ENCODE measurements around the gene MGLL. TPM values are rescaled to one million over a fixed set of nuclear protein-coding genes. Genes with fewer than 3 reads are reported as not detected.

MGLL gene
- total and polyA plus RNA-seq, 2 donors from 2014 or later, result 74.2 to 250 TPM

GRCh38 chr3:127796045-127796830 is 26.1 kb downstream of the MGLL start:
- Histone ChIP-seq H3K4me3 (ENCODE audit: low read length in 3 of 3) (no peak overlapping the region), H3K36me3 (ENCODE audit: control insufficient read depth in 2 of 3, insufficient read depth in 3 of 3, low read length in 3 of 3) (peaks cover 0 to 2% (median 2%) of the 10 kb centered on the region in 3 donors), H3K9me3 (ENCODE audit: control insufficient read depth in 2 of 3, insufficient read depth in 1 of 3, low read length in 3 of 3) (no peaks in the 10 kb centered on the region), H3K4me1 (ENCODE audit: control insufficient read depth in 2 of 3, insufficient read depth in 2 of 3, low read depth in 1 of 3, low read length in 3 of 3) (peaks cover 0 to 12% (median 0%) of the 10 kb centered on the region in 3 donors), H3K27me3 (ENCODE audit: control insufficient read depth, insufficient read depth, low read length) (no peaks in the 10 kb centered on the region), H3K27ac (ENCODE audit: low read depth in 2 of 2, low read length in 2 of 2) (no peak overlapping the region), H3K9ac (ENCODE audit: low read length in 3 of 3) (no peak overlapping the region)
- intact Hi-C loops (cut with DNase I), result no loop called here
- no peak for DNase-seq
- no peak for FAIRE-seq
- TF ChIP-seq, protein P1, sequence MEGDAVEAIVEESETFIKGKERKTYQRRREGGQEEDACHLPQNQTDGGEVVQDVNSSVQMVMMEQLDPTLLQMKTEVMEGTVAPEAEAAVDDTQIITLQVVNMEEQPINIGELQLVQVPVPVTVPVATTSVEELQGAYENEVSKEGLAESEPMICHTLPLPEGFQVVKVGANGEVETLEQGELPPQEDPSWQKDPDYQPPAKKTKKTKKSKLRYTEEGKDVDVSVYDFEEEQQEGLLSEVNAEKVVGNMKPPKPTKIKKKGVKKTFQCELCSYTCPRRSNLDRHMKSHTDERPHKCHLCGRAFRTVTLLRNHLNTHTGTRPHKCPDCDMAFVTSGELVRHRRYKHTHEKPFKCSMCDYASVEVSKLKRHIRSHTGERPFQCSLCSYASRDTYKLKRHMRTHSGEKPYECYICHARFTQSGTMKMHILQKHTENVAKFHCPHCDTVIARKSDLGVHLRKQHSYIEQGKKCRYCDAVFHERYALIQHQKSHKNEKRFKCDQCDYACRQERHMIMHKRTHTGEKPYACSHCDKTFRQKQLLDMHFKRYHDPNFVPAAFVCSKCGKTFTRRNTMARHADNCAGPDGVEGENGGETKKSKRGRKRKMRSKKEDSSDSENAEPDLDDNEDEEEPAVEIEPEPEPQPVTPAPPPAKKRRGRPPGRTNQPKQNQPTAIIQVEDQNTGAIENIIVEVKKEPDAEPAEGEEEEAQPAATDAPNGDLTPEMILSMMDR (IDR thresholded peaks at IDR 0.05; ENCODE audit: borderline replicate concordance, extremely low read depth, insufficient read depth), result no peak

DNA sequence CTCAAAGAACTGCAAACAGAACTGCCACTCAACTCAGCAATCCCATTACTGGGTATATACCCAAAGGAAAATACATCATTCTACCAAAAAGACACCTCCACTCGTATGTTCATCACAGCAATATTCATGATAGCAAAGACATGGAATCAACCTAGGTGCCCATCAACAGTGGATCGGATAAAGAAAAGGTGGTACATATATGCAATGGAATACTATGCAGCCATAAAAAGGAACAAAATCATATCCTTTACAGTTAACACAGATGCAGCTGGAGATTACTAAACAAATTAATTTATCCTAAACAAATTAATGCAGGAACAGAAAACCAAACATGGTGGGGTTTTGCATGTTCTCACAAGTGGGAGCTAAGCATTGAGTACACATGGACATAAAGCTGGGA is 27.3 kb downstream of the MGLL start:
- intact Hi-C loops (cut with DNase I), result no loop called here
- no peak for FAIRE-seq

DNA sequence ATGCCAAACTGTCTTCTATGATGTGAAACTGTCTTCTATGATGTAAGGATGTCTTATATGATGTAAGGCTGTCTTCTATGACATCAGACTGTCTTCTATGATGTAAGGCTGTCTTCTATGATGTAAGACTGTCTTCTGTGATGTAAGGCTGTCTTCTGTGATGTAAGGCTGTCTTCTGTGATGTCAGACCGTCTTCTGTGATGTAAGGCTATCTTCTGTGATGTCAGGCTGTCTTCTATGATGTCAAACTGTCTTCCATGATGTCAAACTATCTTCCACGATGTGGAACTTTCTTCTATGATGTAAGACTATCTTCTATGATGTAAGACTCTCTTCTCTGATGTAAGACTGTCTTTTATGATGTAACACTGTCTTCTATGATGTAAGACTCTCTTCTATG is 27.9 kb downstream of the MGLL start:
- intact Hi-C loops (cut with DNase I), result no loop called here
- FAIRE-seq, result no peak

More for the DNA sequence above, 27.3 kb downstream of the MGLL start:
- Histone ChIP-seq H3K27me3 (ENCODE audit: control insufficient read depth, insufficient read depth, low read length) (no peaks in the 10 kb centered on the region), H3K9me3 (ENCODE audit: control insufficient read depth in 2 of 3, insufficient read depth in 1 of 3, low read length in 3 of 3) (no peaks in the 10 kb centered on the region), H3K4me1 (ENCODE audit: control insufficient read depth in 2 of 3, insufficient read depth in 2 of 3, low read depth in 1 of 3, low read length in 3 of 3) (peaks cover 0 to 15% (median 3%) of the 10 kb centered on the region in 3 donors), H3K36me3 (ENCODE audit: control insufficient read depth in 2 of 3, insufficient read depth in 3 of 3, low read length in 3 of 3) (peaks cover 0 to 2% (median 2%) of the 10 kb centered on the region in 3 donors), H3K27ac (ENCODE audit: low read depth in 2 of 2, low read length in 2 of 2) (no peak overlapping the region), H3K4me3 (ENCODE audit: low read length in 3 of 3) (no peak overlapping the region), H3K9ac (ENCODE audit: low read length in 3 of 3) (no peak overlapping the region)
- DNase-seq, result no peak
- TF ChIP-seq, protein P1 (IDR thresholded peaks at IDR 0.05; ENCODE audit: borderline replicate concordance, extremely low read depth, insufficient read depth), result no peak

More for the DNA sequence above, 27.9 kb downstream of the MGLL start:
- H3K4me3 ChIP-seq (ENCODE audit: low read length in 3 of 3), result no peak overlapping the region
- H3K4me1 ChIP-seq (ENCODE audit: control insufficient read depth in 2 of 3, insufficient read depth in 2 of 3, low read depth in 1 of 3, low read length in 3 of 3), result peaks cover 0 to 15% (median 3%) of the 10 kb centered on the region in 3 donors
- H3K27me3 ChIP-seq (ENCODE audit: control insufficient read depth, insufficient read depth, low read length), result no peaks in the 10 kb centered on the region
- no peak for DNase-seq
- TF ChIP-seq, protein P1 (IDR thresholded peaks at IDR 0.05; ENCODE audit: borderline replicate concordance, extremely low read depth, insufficient read depth), result no peak
- H3K27ac ChIP-seq (ENCODE audit: low read depth in 2 of 2, low read length in 2 of 2), result no peak overlapping the region
- peaks cover 0 to 2% (median 2%) of the 10 kb centered on the region in 3 donors for H3K36me3 ChIP-seq (ENCODE audit: control insufficient read depth in 2 of 3, insufficient read depth in 3 of 3, low read length in 3 of 3)
- no peak overlapping the region for H3K9ac ChIP-seq (ENCODE audit: low read length in 3 of 3)
- no peaks in the 10 kb centered on the region for H3K9me3 ChIP-seq (ENCODE audit: control insufficient read depth in 2 of 3, insufficient read depth in 1 of 3, low read length in 3 of 3)

All from kidney (tissue), 14 donors.